WTC11 (cell line): ENCODE results near the gene PCDH9. TPM values are rescaled to one million over a fixed set of nuclear protein-coding genes. Genes with fewer than 3 reads are reported as not detected.
"Not testable (repeated sequence)": the region's sequence is repeated elsewhere in the genome, so short reads cannot be mapped to it uniquely, and the experiment has no call there.

Experiments
- ATAC-seq: fragments of 200-7000 bp; cut with Tn5 transposase; 2 replicates; pipeline ENCODE4 v1.10.0; 2021; ENCODE audit warnings: mild to moderate bottlenecking, moderate library complexity
- CTCF ChIA-PET: fragments of 300-600 bp; sonication (Branson Sonifier 250); formaldehyde crosslinking; loops from one replicate; lab custom pipeline; 2021; ENCODE audit warnings: antibody characterized with exemption; lab: Charles Lee
- POLR2A ChIA-PET: fragments of 350-600 bp; sonication (Branson Sonifier 250); formaldehyde crosslinking; loops from one replicate; lab custom pipeline; 2021; ENCODE audit warnings: antibody characterized with exemption; lab: Charles Lee
- DNase-seq: peaks from one replicate; pipeline ENCODE4 v3.0.0; 2021; ENCODE audit warnings: low spot score
- H3K27ac Mint-ChIP-seq: 2 replicates; pipeline ENCODE4 v1.8.0; 2021; ENCODE audit warnings: mixed read lengths
- H3K27me3 Mint-ChIP-seq: 2 replicates; pipeline ENCODE4 v1.8.0; 2021; ENCODE audit warnings: low read depth, mild to moderate bottlenecking, moderate library complexity, mixed read lengths
- H3K36me3 Mint-ChIP-seq: 2 replicates; pipeline ENCODE4 v1.8.0; 2021; ENCODE audit warnings: mixed read lengths
- H3K4me1 Mint-ChIP-seq: 2 replicates; pipeline ENCODE4 v1.8.0; 2022; ENCODE audit warnings: mixed read lengths
- H3K4me3 Mint-ChIP-seq: 2 replicates; pipeline ENCODE4 v1.8.0; 2021; ENCODE audit warnings: mild to moderate bottlenecking, moderate library complexity, mixed read lengths
- H3K9me3 Mint-ChIP-seq: 2 replicates; pipeline ENCODE4 v1.8.0; 2021; ENCODE audit warnings: mixed read lengths
- CTCF ChIP-seq: fragments of 200-600 bp; IDR thresholded peaks from 2 replicates; pipeline ENCODE4 v1.8.0; 2022; ENCODE audit warnings: antibody characterized with exemption
- JUN ChIP-seq: sonication (generic); formaldehyde crosslinking; IDR thresholded peaks from 2 replicates; pipeline ENCODE4 v1.8.0; 2023; ENCODE audit warnings: mild to moderate bottlenecking, missing genetic modification reagents
- MYBL2 ChIP-seq: sonication (generic); formaldehyde crosslinking; IDR thresholded peaks from 2 replicates; pipeline ENCODE4 v1.8.1; 2023; ENCODE audit warnings: mild to moderate bottlenecking, moderate library complexity, missing genetic modification reagents
- OVOL2 ChIP-seq: fragments of 250-450 bp; sonication (Bioruptor Pico); IDR thresholded peaks from 2 replicates; pipeline ENCODE4 v1.9.0; 2021; ENCODE audit warnings: mild to moderate bottlenecking, borderline replicate concordance
- TEAD1 ChIP-seq: sonication (generic); formaldehyde crosslinking; IDR thresholded peaks from 2 replicates; pipeline ENCODE4 v1.8.0; 2022; ENCODE audit warnings: mild to moderate bottlenecking, missing genetic modification reagents
- USF1 ChIP-seq: sonication (generic); formaldehyde crosslinking; IDR thresholded peaks from 2 replicates; pipeline ENCODE4 v1.8.0; 2022; ENCODE audit warnings: mild to moderate bottlenecking, missing genetic modification reagents
- ZNF263 ChIP-seq: sonication (generic); formaldehyde crosslinking; IDR thresholded peaks from 2 replicates; pipeline ENCODE4 v1.8.1; 2022; ENCODE audit warnings: low read depth, mild to moderate bottlenecking, moderate library complexity, missing genetic modification reagents
- ZNF512 ChIP-seq: sonication (generic); formaldehyde crosslinking; IDR thresholded peaks from 2 replicates; pipeline ENCODE4 v1.8.1; 2022; ENCODE audit warnings: missing genetic modification reagents, borderline replicate concordance
- ZNF671 ChIP-seq: fragments of 250-450 bp; sonication (Bioruptor Pico); IDR thresholded peaks from 2 replicates; pipeline ENCODE4 v1.8.0; 2021; ENCODE audit warnings: mild to moderate bottlenecking
- total RNA-seq: library from RNA; stranded (reverse); gene quantifications from 3 replicates; pipeline ENCODE4 v1.2.3, GENCODE V29; 2021
- TF ChIP-seq, protein P1 (sequence below): sonication (generic); formaldehyde crosslinking; IDR thresholded peaks from 2 replicates; pipeline ENCODE4 v1.8.0; 2022; ENCODE audit warnings: mild to moderate bottlenecking, missing genetic modification reagents
- TF ChIP-seq, protein P2 (sequence below): sonication (generic); formaldehyde crosslinking; IDR thresholded peaks from 2 replicates; pipeline ENCODE4 v1.8.1; 2023; ENCODE audit warnings: mild to moderate bottlenecking, missing genetic modification reagents
- TF ChIP-seq, protein P3 (sequence below): sonication (generic); formaldehyde crosslinking; IDR thresholded peaks from 2 replicates; pipeline ENCODE4 v1.8.1; 2023; ENCODE audit warnings: mild to moderate bottlenecking, missing genetic modification reagents, moderate library complexity

Gene PCDH9
- total RNA-seq, 1 experiment from 2014 or later, result 0.48 TPM

GRCh38 chr13:66623129-66623820 lies 606.9 kb downstream of the PCDH9 start:
- ATAC-seq (no peak), DNase-seq (no peak)
- CTCF ChIA-PET, result no interaction called here
- no peak overlapping the region for H3K4me3 Mint-ChIP-seq
- POLR2A ChIA-PET, result no interaction called here
- H3K27ac Mint-ChIP-seq, result no peak overlapping the region
- H3K9me3 Mint-ChIP-seq, result peaks cover 15% of the 10 kb centered on the region
- H3K36me3 Mint-ChIP-seq, result peaks cover 4% of the 10 kb centered on the region
- no peaks in the 10 kb centered on the region for H3K27me3 Mint-ChIP-seq
- TF ChIP-seq, protein P1, sequence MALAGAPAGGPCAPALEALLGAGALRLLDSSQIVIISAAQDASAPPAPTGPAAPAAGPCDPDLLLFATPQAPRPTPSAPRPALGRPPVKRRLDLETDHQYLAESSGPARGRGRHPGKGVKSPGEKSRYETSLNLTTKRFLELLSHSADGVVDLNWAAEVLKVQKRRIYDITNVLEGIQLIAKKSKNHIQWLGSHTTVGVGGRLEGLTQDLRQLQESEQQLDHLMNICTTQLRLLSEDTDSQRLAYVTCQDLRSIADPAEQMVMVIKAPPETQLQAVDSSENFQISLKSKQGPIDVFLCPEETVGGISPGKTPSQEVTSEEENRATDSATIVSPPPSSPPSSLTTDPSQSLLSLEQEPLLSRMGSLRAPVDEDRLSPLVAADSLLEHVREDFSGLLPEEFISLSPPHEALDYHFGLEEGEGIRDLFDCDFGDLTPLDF, result no peak
- TF ChIP-seq JUN (CRISPR knock-in tag), result no peak
- no peak for TF ChIP-seq MYBL2 (CRISPR knock-in tag)
- no peak for TF ChIP-seq ZNF671 (CRISPR knock-in tag)
- no peak for TF ChIP-seq ZNF512 (CRISPR knock-in tag)
- no peak for TF ChIP-seq TEAD1 (CRISPR knock-in tag)
- no peak for TF ChIP-seq OVOL2 (CRISPR knock-in tag)
- TF ChIP-seq, protein P2, sequence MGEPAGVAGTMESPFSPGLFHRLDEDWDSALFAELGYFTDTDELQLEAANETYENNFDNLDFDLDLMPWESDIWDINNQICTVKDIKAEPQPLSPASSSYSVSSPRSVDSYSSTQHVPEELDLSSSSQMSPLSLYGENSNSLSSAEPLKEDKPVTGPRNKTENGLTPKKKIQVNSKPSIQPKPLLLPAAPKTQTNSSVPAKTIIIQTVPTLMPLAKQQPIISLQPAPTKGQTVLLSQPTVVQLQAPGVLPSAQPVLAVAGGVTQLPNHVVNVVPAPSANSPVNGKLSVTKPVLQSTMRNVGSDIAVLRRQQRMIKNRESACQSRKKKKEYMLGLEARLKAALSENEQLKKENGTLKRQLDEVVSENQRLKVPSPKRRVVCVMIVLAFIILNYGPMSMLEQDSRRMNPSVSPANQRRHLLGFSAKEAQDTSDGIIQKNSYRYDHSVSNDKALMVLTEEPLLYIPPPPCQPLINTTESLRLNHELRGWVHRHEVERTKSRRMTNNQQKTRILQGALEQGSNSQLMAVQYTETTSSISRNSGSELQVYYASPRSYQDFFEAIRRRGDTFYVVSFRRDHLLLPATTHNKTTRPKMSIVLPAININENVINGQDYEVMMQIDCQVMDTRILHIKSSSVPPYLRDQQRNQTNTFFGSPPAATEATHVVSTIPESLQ, result no peak
- H3K4me1 Mint-ChIP-seq, result no peaks in the 10 kb centered on the region

GRCh38 chr13:66621906-66622447 lies 608.2 kb downstream of the PCDH9 start:
- DNase-seq, H3K27me3 Mint-ChIP-seq, H3K36me3 Mint-ChIP-seq, POLR2A ChIA-PET, CTCF ChIA-PET, H3K4me1 Mint-ChIP-seq, H3K4me3 Mint-ChIP-seq, H3K27ac Mint-ChIP-seq, ATAC-seq: not testable (repeated sequence)
- peaks cover 20% of the 10 kb centered on the region for H3K9me3 Mint-ChIP-seq

- ATAC-seq, result peak; percentile 52
- ChIA-PET CTCF (interaction anchor here (0.6 to 1.7 kb wide), 6 partner anchors 10 to 605 kb away, joined by 3 to 7 read pairs (median 6); no protein-coding TSS in a partner anchor), POLR2A (no interaction called here)
- H3K4me1 Mint-ChIP-seq, result 0 out of 2 replicates have a peak, but pooled peaks cover 2% of the 10 kb centered on the region
- H3K4me3 Mint-ChIP-seq, result no peak overlapping the region
- H3K27ac Mint-ChIP-seq, result no peak overlapping the region
- H3K36me3 Mint-ChIP-seq, result peaks cover 12% of the 10 kb centered on the region
- H3K9me3 Mint-ChIP-seq, result peaks cover 30% of the 10 kb centered on the region
- TF ChIP-seq CTCF, result peak; percentile 28; the same call in 1 of the 2 replicates
- TF ChIP-seq, protein P3, sequence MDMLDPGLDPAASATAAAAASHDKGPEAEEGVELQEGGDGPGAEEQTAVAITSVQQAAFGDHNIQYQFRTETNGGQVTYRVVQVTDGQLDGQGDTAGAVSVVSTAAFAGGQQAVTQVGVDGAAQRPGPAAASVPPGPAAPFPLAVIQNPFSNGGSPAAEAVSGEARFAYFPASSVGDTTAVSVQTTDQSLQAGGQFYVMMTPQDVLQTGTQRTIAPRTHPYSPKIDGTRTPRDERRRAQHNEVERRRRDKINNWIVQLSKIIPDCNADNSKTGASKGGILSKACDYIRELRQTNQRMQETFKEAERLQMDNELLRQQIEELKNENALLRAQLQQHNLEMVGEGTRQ (CRISPR knock-in tag), result peak; percentile 53; the same call in 1 of the 2 replicates
- TF ChIP-seq ZNF263 (CRISPR knock-in tag), result no peak
- 0 out of 2 replicates have a peak, but pooled peaks have one; percentile 33 for TF ChIP-seq USF1 (CRISPR knock-in tag)
- no peak for DNase-seq
- H3K27me3 Mint-ChIP-seq, result no peaks in the 10 kb centered on the region; the same call in 1 of the 2 replicates
Measured at GRCh38 chr13:66618702-66619101, 611.4 kb downstream of the PCDH9 start.
